Tibial artery (tissue), 4 donors: ENCODE data around the gene FAM177B.
A peak's percentile ranks its signal among the peaks of the same experiment; 100 is the strongest.
"Not testable (repeated sequence)": the region's sequence is repeated elsewhere in the genome, so short reads cannot be mapped to it uniquely, and the experiment has no call there.

Source experiments
- DNase-seq, 2 donors: peaks; one replicate each; pipeline ENCODE4 v3.0.0-alpha.2; 2019
- H3K27ac ChIP-seq, 2 donors: fragments of 200-600 bp; sonication (generic) in 1 of 2; 1 replicate in 1 of 2; 2 replicates in 1 of 2; pipeline ENCODE4 v1.5.1; 2018 to 2019; ENCODE audit warnings: mild to moderate bottlenecking in 1 of 2
- H3K27me3 ChIP-seq, 2 donors: fragments of 200-600 bp; sonication (generic) in 1 of 2; one replicate each; pipeline versions ENCODE4 v1.5.1 to v1.6.0; 2016 to 2019
- H3K36me3 ChIP-seq, 3 donors: fragments of 200-600 bp; sonication (generic) in 2 of 3; one replicate each; pipeline ENCODE4 v1.5.1; 2016 to 2019; ENCODE audit warnings: mild to moderate bottlenecking in 2 of 3
- H3K4me1 ChIP-seq, 4 donors: fragments of 200-600 bp; sonication (generic) in 2 of 4; 1 replicate in 3 of 4; 2 replicates in 1 of 4; pipeline ENCODE4 v1.5.1; 2016 to 2019
- H3K4me3 ChIP-seq, 2 donors: fragments of 200-600 bp; sonication (generic) in 1 of 2; 1 replicate in 1 of 2; 2 replicates in 1 of 2; pipeline ENCODE4 v1.5.1; 2018 to 2019; ENCODE audit warnings: mild to moderate bottlenecking in 2 of 2
- H3K9me3 ChIP-seq, 3 donors: fragments of 200-600 bp; sonication (generic) in 1 of 3; one replicate each; pipeline ENCODE4 v1.5.1; 2016 to 2019
- CTCF ChIP-seq, 2 experiments: fragments of 200-600 bp in 1 of 2; fragments of 450-650 bp in 1 of 2; IDR thresholded peaks; one replicate each; pipeline ENCODE4 v1.5.1; 2017 to 2019; ENCODE audit warnings: antibody characterized with exemption in 2 of 2, mild to moderate bottlenecking in 1 of 2, moderate library complexity in 1 of 2
- intact Hi-C: fragments of 100-400 bp; cut with DNase I; formaldehyde crosslinking; loops from one replicate; pipeline ENCODE4 v1.15.0; 2023; ENCODE audit warnings: low total_unique reads

The FAM177B gene

GRCh38 chr1:222754366-222755139, 17.6 kb downstream of the FAM177B start:
- Histone ChIP-seq H3K27ac (no peak overlapping the region), H3K27me3 (no peaks in the 10 kb centered on the region), H3K4me3 (no peak overlapping the region), H3K4me1 (no peaks in the 10 kb centered on the region), H3K9me3 (no peaks in the 10 kb centered on the region), H3K36me3 (no peaks in the 10 kb centered on the region)
- no peak for TF ChIP-seq CTCF (IDR thresholded peaks at IDR 0.05)
- DNase-seq: peak; percentile 66 to 73
- intact Hi-C loops: no loop called here

GRCh38 chr1:222757646-222758268, 20.8 kb downstream of the FAM177B start:
- Histone ChIP-seq H3K27me3 (no peaks in the 10 kb centered on the region), H3K4me3 (no peak overlapping the region), H3K9me3 (no peaks in the 10 kb centered on the region), H3K27ac (no peak overlapping the region), H3K4me1 (no peaks in the 10 kb centered on the region), H3K36me3 (no peaks in the 10 kb centered on the region)
- intact Hi-C loops: no loop called here
- DNase-seq: no peak
- TF ChIP-seq CTCF (IDR thresholded peaks at IDR 0.05): no peak

- Histone ChIP-seq H3K4me3 (no peak overlapping the region), H3K4me1 (no peaks in the 10 kb centered on the region), H3K27me3 (no peaks in the 10 kb centered on the region), H3K36me3 (no peaks in the 10 kb centered on the region), H3K9me3 (no peaks in the 10 kb centered on the region), H3K27ac (no peak overlapping the region)
- TF ChIP-seq CTCF (IDR thresholded peaks at IDR 0.05): no peak
- intact Hi-C loops: no loop called here
- no peak for DNase-seq
Measured at GRCh38 chr1:222759451-222760035, 22.5 kb downstream of the FAM177B start.

GRCh38 chr1:222761083-222761482, 24.1 kb downstream of the FAM177B start:
- no peaks in the 10 kb centered on the region for H3K36me3 ChIP-seq
- TF ChIP-seq CTCF (IDR thresholded peaks at IDR 0.05): no peak
- no peaks in the 10 kb centered on the region for H3K4me1 ChIP-seq
- no peaks in the 10 kb centered on the region for H3K9me3 ChIP-seq
- intact Hi-C loops: no loop called here
- H3K27ac ChIP-seq: no peak overlapping the region
- no peak for DNase-seq
- no peaks in the 10 kb centered on the region for H3K27me3 ChIP-seq
- no peak overlapping the region for H3K4me3 ChIP-seq

- H3K9me3 ChIP-seq, H3K4me1 ChIP-seq, DNase-seq, intact Hi-C loops, H3K27me3 ChIP-seq, H3K27ac ChIP-seq, H3K4me3 ChIP-seq, H3K36me3 ChIP-seq: not testable (repeated sequence)
Measured at GRCh38 chr1:222762178-222762577, 25.2 kb downstream of the FAM177B start.

GRCh38 chr1:222767152-222767571, 30.2 kb downstream of the FAM177B start:
- Histone ChIP-seq H3K36me3 (peaks cover 0 to 12% (median 0%) of the 10 kb centered on the region in 3 donors), H3K27ac (no peak overlapping the region)
- intact Hi-C loops: no loop called here

More at GRCh38 chr1:222767152-222767571, 30.2 kb downstream of the FAM177B start:
- Histone ChIP-seq H3K9me3 (peaks cover 0 to 10% (median 4%) of the 10 kb centered on the region in 3 donors), H3K4me3 (no peak overlapping the region), H3K27me3 (no peaks in the 10 kb centered on the region), H3K4me1 (no peaks in the 10 kb centered on the region)
- no peak for DNase-seq
- no peak for TF ChIP-seq CTCF (IDR thresholded peaks at IDR 0.05)
